Spleen (tissue), 11 donors: ENCODE measurements around the gene NOD2. TPM values are rescaled to one million over a fixed set of nuclear protein-coding genes. Genes with fewer than 3 reads are reported as not detected.
A peak's percentile ranks its signal among the peaks of the same experiment; 100 is the strongest.

ENCODE experiments used
- DNase-seq: peaks from one replicate; pipeline ENCODE4 v3.0.0-alpha.2; 2020
- H3K27ac ChIP-seq, 8 donors: fragments of 200-600 bp; sonication (generic) in 7 of 8; 1 replicate in 4 of 8; 2 replicates in 4 of 8; pipeline versions ENCODE4 v1.5.0 to v1.8.0; 2016 to 2021; ENCODE audit warnings: inconsistent platforms in 4 of 8, mild to moderate bottlenecking in 4 of 8, moderate library complexity in 1 of 8
- H3K27me3 ChIP-seq, 7 donors: fragments of 200-600 bp; sonication (generic) in 6 of 7; replicated peaks in 1 of 7; 1 replicate in 4 of 7; 2 replicates in 3 of 7; pipeline versions ENCODE4 v1.5.0 to v1.8.0; 2016 to 2021; ENCODE audit warnings: inconsistent platforms in 3 of 7, mild to moderate bottlenecking in 1 of 7
- H3K36me3 ChIP-seq, 6 donors: fragments of 200-600 bp; sonication (generic) in 5 of 6; 1 replicate in 4 of 6; 2 replicates in 2 of 6; pipeline versions ENCODE4 v1.5.0 to v1.8.0; 2016 to 2021; ENCODE audit warnings: inconsistent platforms in 2 of 6
- H3K4me1 ChIP-seq, 6 donors: fragments of 200-600 bp; sonication (generic) in 5 of 6; 1 replicate in 3 of 6; 2 replicates in 3 of 6; pipeline versions ENCODE4 v1.5.0 to v1.8.0; 2016 to 2021; ENCODE audit warnings: inconsistent platforms in 3 of 6
- H3K4me3 ChIP-seq, 8 donors: fragments of 200-600 bp; sonication (generic) in 7 of 8; 1 replicate in 4 of 8; 2 replicates in 4 of 8; pipeline versions ENCODE4 v1.5.0 to v1.8.0; 2016 to 2021; ENCODE audit warnings: inconsistent platforms in 4 of 8, mild to moderate bottlenecking in 4 of 8, moderate library complexity in 2 of 8
- H3K9me3 ChIP-seq, 8 donors: fragments of 200-600 bp; sonication (generic) in 7 of 8; 1 replicate in 4 of 8; 2 replicates in 4 of 8; pipeline versions ENCODE4 v1.5.0 to v1.8.0; 2016 to 2021; ENCODE audit warnings: inconsistent platforms in 4 of 8
- POLR2A ChIP-seq, 3 donors: fragments of 450-650 bp; IDR thresholded peaks; one replicate each; pipeline ENCODE4 v1.5.1; 2017; ENCODE audit warnings: antibody characterized with exemption in 3 of 3, mild to moderate bottlenecking in 1 of 3
- POLR2AphosphoS5 ChIP-seq, 3 donors: sonication (generic); formaldehyde crosslinking; IDR thresholded peaks; one replicate each; pipeline ENCODE4 v1.5.1; 2017; ENCODE audit warnings: antibody characterized with exemption in 3 of 3
- WGBS, 5 donors: extraction: QIAGEN DNeasy Blood & Tissue Kit in 3 of 5; methylation state at CpG; one replicate each; pipeline versions ENCODE4 v1.1.5 to v1.1.7; 2013 to 2018; 5-methylcytosine and 5-hydroxymethylcytosine counted together
- intact Hi-C: fragments of 100-400 bp; cut with DNase I; formaldehyde crosslinking; loops from one replicate; pipeline ENCODE4 v1.15.0; 2023; ENCODE audit warnings: low total_unique reads
- polyA plus RNA-seq, 3 donors: library from polyadenylated mRNA; stranded (reverse); fragments of 200-250 nt; gene quantifications; one replicate each; pipeline ENCODE4 v1.2.1, GENCODE V29; 2013
- total RNA-seq, 7 donors: library from RNA; depleted of rRNA in 3 of 7; stranded (reverse); fragments of >200 nt in 3 of 7; fragmentation: NEBNext Ultra II Directional in 4 of 7; extraction: Animal tissue kit (Norgen Biotek cat#: 25700) in 4 of 7; gene quantifications; one replicate each; pipeline versions ENCODE4 v1.1.0 to v1.2.1, GENCODE V29; 2016 to 2021
- TF ChIP-seq, protein P1 (sequence below), 11 experiments: fragments of 200-600 bp in 7 of 11; fragments of 450-650 bp in 4 of 11; sonication (generic) in 4 of 11; IDR thresholded peaks in 8 of 11; conservative IDR thresholded peaks in 3 of 11; 1 replicate in 7 of 11; 2 replicates in 4 of 11; pipeline versions ENCODE4 v1.4.0 to v1.8.0; 2016 to 2021; ENCODE audit warnings: antibody characterized with exemption in 11 of 11, inconsistent platforms in 4 of 11, mild to moderate bottlenecking in 1 of 11
- donor health status: healthy with polysubstance abuse.
- donor health status: DM: no; HTN: no; CAD: no; lungs with moderate emphysema.
- donor health status: DM: no; HTN: no; CAD: no.
- donor health status: Bipolar disorder and iron deficiency.
- donor health status: healthy.
- donor health status: DM: no; HTN: no; CAD: no.
- donor health status: DM: yes; HTN: yes; CAD: no.

The NOD2 gene
- total and polyA plus RNA-seq, 10 donors, result 0.41 to 23.2 (median 9.5) TPM

DNA sequence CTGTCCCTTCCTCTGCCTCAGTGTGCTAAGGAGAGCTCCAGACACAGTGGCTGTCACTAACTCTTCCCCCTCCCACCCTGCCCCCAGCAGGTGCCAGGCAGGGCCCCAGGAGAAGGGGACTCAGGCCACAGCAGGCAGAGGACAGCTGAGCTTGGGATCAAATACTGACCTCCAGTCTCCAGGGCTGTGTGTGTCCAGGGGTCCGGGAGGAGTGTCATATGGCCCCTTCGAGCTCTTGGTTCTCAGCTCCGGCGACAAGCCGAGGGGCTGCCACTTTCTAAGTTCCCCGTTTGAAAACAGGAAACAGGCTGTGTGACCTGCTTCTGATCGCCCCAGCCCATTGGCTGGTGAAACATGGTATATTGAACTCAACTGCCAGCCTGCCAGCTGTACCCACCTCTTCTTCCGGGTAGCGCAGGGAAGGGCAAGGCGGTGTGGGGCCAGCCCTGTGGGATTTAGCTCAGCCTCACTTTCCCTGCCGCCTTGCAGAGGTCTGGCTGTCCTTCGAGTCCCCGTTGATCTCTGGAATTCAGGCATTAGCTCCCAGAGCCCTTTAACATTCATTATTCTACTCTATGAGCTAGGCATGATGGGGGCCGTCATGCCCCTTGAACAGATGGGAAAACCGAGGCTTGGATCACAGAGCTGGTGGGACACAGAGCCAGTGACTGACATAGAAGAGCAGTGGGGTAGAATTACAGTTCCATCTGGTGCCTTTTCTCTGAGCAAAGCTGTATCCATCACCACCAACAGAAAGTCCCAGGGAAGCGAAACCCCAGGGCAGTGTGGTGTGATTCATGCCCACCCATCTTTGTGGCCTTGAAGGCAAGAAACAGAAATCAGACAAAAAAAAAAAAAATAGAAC lies 12.2 kb upstream of the NOD2 start, which contains the start of gene SNX20:
Gene SNX20, minus strand, starts transcription at position 292 of the 865 bp plus-strand sequence. CDS start 3,786 bp downstream, outside the sequence.
- TF ChIP-seq POLR2AphosphoS5 (IDR thresholded peaks at IDR 0.05) (peak; percentile 76 to 93 (median 90)), POLR2A (IDR thresholded peaks at IDR 0.05) (peak in 2 of 3 donors; percentile 25 to 38)
- TF ChIP-seq, protein P1, sequence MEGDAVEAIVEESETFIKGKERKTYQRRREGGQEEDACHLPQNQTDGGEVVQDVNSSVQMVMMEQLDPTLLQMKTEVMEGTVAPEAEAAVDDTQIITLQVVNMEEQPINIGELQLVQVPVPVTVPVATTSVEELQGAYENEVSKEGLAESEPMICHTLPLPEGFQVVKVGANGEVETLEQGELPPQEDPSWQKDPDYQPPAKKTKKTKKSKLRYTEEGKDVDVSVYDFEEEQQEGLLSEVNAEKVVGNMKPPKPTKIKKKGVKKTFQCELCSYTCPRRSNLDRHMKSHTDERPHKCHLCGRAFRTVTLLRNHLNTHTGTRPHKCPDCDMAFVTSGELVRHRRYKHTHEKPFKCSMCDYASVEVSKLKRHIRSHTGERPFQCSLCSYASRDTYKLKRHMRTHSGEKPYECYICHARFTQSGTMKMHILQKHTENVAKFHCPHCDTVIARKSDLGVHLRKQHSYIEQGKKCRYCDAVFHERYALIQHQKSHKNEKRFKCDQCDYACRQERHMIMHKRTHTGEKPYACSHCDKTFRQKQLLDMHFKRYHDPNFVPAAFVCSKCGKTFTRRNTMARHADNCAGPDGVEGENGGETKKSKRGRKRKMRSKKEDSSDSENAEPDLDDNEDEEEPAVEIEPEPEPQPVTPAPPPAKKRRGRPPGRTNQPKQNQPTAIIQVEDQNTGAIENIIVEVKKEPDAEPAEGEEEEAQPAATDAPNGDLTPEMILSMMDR (IDR thresholded peaks at IDR 0.05 in 8 of 11, conservative IDR thresholded peaks at IDR 0.05 in 3 of 11), result no peak
- Histone ChIP-seq H3K36me3 (peaks cover 0 to 35% (median 15%) of the 10 kb centered on the region in 6 donors), H3K4me3 (peak within 1 kb of the TSS; percentile 48 to 70 (median 52)), H3K4me1 (peaks cover 46 to 97% (median 74%) of the 10 kb centered on the region in 6 donors), H3K27ac (peak within 1 kb of the TSS; percentile 83 to 94 (median 87)), H3K9me3 (no peaks in the 10 kb centered on the region), H3K27me3 (no peaks in the 10 kb centered on the region)
- DNase-seq, result peak; percentile 93
- intact Hi-C loops, result no loop called here
- 30 to 46% (median 38%) methylated on average over 15 to 16 of the region's 16 CpGs for WGBS, 5 donors

DNA sequence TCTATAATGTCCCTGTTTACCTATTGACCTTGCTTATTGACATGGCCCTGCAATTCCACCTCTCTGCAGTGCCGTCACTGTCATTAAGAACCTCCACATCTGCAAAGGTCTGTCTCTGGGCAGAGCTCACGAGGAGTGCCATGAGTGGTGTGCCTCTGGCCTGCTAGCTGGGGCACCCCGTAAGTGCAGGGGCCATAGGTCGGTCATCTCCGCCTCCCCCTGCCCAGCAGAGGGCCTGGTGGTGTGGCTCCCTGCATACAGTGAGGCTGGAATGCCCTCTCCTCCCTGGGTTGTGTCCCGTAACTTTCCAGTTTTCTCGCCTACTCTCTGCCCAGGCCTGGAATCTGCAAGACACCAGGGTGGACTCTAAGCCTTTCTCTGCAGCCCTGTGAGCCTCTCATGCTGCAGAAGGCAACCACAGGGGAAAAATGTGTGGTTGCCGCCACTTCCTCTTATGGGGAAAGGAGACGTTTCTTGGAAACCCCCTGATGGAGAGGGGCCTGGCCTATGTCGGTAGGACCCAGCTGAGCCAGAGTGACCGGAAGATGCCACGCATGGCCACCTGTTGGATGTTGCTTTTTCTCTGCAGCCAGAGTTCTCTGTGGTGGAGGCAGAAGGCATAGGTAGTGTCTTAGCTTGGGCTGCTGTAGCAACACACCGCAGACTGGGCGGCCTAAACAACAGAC lies 9.6 kb upstream of the NOD2 start:
- TF ChIP-seq POLR2AphosphoS5 (IDR thresholded peaks at IDR 0.05) (peak in 2 of 3 donors; percentile 63 to 75), POLR2A (IDR thresholded peaks at IDR 0.05) (no peak)
- intact Hi-C loops, result no loop called here
- H3K9me3 ChIP-seq, result no peaks in the 10 kb centered on the region
- WGBS, 5 donors, result 28 to 51% (median 33%) methylated on average over 14 of the region's 14 CpGs
- H3K4me1 ChIP-seq, result peaks cover 45 to 97% (median 82%) of the 10 kb centered on the region in 6 donors
- peaks cover 0 to 9% (median 0%) of the 10 kb centered on the region in 6 donors for H3K36me3 ChIP-seq
- H3K27me3 ChIP-seq, result no peaks in the 10 kb centered on the region
- peak overlapping the region in 1 of 8 donors; percentile 39 for H3K4me3 ChIP-seq
- peak; percentile 87 for DNase-seq
- peak overlapping the region; percentile 63 to 94 (median 80) for H3K27ac ChIP-seq

DNA sequence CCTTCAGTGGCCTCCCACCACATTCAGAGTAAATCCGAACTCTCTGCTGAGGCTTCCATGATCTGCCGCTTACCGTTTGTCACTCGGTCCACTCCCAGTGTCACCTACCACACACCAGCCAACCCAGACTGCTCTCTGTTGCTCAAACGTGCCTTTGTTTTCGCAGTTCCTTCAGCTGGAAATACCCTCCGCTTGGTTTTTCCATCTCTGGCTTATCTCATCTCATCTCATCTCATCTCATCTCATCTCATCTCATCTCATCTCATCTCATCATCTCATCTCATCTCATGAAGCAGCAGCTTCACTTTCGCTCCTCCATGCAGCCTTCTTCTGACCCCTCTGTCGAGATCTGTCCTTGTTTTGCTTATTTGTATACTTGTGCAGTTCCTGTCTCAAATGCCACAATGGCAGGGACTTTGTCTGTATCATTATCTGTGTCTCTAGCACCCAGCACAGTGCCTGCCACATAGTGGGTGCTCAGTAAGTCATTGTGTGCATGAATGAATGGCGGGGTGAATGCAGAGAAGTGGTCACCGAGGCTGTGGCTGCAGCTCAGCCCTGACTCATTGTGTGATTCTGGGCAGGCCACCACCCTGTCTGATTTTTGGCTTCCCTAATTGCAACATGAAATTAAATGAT lies 8.5 kb upstream of the NOD2 start:
- H3K4me1 ChIP-seq, result peaks cover 35 to 92% (median 71%) of the 10 kb centered on the region in 6 donors

More for the DNA sequence above, 8.5 kb upstream of the NOD2 start:
- H3K4me3 ChIP-seq, result peak overlapping the region in 1 of 8 donors; percentile 39
- TF ChIP-seq POLR2AphosphoS5 (IDR thresholded peaks at IDR 0.05) (no peak), POLR2A (IDR thresholded peaks at IDR 0.05) (no peak)
- TF ChIP-seq, protein P1 (IDR thresholded peaks at IDR 0.05 in 8 of 11, conservative IDR thresholded peaks at IDR 0.05 in 3 of 11), result no peak
- no peaks in the 10 kb centered on the region for H3K36me3 ChIP-seq
- H3K27me3 ChIP-seq, result no peaks in the 10 kb centered on the region
- no peaks in the 10 kb centered on the region for H3K9me3 ChIP-seq
- H3K27ac ChIP-seq, result peak overlapping the region; percentile 63 to 94 (median 80)
- no peak for DNase-seq
- intact Hi-C loops, result no loop called here
- WGBS, 5 donors, result 55 to 70% (median 59%) methylated on average over 11 of the region's 11 CpGs
